ENCODE results near the gene STX7.
"Not testable (repeated sequence)": the region's sequence is repeated elsewhere in the genome, so short reads cannot be mapped to it uniquely, and the experiment has no call there.

Gene STX7, protein sequence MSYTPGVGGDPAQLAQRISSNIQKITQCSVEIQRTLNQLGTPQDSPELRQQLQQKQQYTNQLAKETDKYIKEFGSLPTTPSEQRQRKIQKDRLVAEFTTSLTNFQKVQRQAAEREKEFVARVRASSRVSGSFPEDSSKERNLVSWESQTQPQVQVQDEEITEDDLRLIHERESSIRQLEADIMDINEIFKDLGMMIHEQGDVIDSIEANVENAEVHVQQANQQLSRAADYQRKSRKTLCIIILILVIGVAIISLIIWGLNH

DNA sequence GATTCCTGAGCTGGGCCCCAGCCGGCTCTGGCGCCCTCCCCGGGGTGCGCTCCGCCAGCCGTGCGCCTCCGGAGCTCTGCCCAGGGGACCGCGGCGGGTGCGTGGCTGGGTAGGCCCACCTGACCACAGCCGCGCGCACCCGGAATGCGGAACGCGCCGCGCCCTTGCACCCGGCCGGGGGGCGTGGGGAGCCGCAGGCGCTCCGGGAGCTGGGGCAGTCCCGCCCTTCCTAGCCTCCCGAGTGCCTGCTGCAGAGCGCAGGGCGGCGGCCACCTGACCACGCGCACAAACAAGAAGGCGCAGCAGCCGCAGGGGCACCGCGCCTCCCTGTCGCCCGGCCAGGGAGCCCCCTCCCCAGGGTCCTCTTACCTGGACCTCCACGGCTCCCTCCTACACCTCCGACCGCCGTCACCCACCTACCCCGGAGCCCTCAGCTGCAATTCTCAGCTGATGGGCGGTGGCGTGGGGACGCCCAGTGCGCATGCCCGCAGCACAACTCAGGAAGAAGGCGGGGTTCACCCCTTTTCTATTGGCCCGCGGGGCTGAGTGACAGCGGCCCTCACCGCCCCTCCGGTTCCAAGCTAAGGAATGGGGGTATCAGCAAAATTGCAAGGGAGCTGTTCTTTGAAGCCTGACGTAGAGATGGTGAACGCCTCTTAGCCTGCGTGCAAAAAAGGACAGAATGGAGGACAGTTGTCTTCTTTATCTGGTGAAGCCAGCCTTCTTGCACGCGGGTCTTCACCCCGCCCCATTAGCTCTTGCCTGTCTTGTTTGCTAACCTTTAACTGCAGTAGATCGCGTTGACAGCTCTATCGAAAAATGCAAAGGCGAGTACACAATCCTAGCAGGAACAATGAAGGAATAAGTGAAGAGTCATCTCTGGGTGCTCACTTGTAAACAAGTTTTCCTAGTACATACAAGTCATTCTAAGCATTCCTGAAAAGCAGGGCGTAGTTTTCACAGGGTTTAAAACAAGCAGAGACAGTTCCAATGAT lies at the start of gene STX7:
TSS of gene STX7 (minus strand) at position 479 of the 995 bp plus-strand sequence. CDS start 9,586 bp downstream, outside the sequence.
- DNase-seq = peak; percentile 79

GRCh38 chr6:132560087-132560486 lies 47.2 kb upstream of the STX7 start:
- DNase-seq = not testable (repeated sequence)

GRCh38 chr6:132552372-132552771 lies 39.5 kb upstream of the STX7 start, which contains the start of gene TAAR8:
TSS of gene TAAR8 (plus strand) at chr6:132552672. CDS start at chr6:132552693, 21 bp downstream.
- DNase-seq = no peak

DNA sequence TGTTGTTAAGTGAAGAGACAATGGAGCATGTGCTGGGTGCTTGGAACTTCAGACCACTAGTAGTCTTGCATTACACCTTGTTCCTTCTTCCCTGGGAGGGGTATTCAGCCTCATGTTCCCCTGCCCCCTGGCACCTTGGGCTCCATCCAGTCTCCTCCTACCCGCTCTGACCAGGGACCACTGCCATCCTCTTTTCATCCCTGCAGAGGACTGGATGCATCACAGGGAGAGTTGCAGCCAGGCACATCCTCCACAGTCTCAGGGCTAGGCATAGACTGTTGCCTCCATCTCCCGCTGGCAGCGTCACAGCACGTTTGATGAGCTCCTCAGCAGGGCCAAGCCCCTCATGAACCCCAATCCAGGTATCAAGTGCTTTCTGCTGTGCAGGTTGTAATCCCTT lies 38.3 kb upstream of the STX7 start:
- no peak for DNase-seq

- DNase-seq = no peak
These were observed 36.0 kb upstream of the STX7 start for GRCh38 chr6:132548746-132549463.

DNA sequence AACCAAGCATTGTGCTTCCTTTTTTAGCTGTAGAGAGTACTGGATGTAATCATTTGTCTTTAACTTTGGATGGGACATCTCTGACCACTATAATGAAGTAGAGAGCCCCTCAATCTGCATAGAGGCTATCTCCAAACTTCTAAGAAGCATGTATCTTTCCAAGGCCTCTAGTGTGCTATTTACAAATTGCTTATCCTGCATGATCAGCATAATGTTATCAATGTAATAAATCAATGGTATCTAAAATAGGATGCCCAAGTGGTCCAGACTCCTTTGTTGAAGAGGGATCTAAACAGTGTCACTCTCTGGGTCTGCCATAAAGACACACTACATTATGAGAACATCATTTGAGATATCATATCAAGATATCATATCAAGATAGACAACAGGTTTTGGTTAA lies 31.9 kb upstream of the STX7 start:
- no peak for DNase-seq

- DNase-seq = no peak
These were observed 25.1 kb upstream of the STX7 start, which contains the start of gene TAAR9 for GRCh38 chr6:132537977-132538376. TSS of gene TAAR9 (plus strand) at chr6:132538277. CDS start at chr6:132538290, 13 bp downstream.

DNA sequence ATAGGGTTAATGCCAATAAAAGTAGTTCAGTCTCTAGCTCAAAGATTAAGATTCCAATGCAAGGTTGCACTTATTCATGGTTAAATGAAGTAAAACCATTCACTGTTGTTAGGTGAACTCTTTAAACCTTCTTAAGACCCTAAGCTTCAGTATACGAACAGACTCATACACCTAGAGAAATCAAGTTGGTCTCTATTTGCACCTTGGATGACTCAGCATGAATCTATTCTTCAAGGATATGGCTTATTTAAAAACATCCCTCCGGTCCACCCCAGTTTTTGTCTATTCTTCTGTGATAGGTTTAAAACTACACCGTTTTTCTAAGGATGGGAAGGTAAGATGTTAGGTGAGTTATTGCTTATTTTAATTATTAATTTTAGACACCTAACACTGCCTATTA lies 24.2 kb upstream of the STX7 start:
- no peak for DNase-seq

DNA sequence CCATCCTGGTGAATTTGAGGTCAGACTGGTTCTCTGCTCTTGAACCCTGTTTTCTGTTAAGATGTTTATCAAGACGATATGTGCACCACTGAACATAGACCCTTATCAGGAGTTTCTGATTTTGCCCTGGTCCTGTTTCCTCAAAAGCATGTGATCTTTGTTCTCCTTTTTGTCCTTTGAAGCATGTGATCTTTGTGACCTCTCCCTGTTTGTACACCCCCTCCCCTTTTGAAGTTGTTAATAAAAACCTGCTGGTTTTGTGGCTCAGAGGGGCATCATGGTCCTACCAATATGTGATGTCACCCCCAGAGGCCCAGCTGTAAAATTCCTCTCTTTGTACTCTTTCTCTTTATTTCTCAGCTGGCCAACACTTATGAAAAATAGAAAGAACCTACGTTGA lies 21.6 kb upstream of the STX7 start:
- DNase-seq = not testable (repeated sequence)

GRCh38 chr6:132530293-132530974 lies 17.5 kb upstream of the STX7 start:
- DNase-seq = no peak

GRCh38 chr6:132527791-132528190 lies 14.9 kb upstream of the STX7 start:
- no peak for DNase-seq

GRCh38 chr6:132526461-132526860 lies 13.5 kb upstream of the STX7 start:
- DNase-seq = no peak

DNA sequence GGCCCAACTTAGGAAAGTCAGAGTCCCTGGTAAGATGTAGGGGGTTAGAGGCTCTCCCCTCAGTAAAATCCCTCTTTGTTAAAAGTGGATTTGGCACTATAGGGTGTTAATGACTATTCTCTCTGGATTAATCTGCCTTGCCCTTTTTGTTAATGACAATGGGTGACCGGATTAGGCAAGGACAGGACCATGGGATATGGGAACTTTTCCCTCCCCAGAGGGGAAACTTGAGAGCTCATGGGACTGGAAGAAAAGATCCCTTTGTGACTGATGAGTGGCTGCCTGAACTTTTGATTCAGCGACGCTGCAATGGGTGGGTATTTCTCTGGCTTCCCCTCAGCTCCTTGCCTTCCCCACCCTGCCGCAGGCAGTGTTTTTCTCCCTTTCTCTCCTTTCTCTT lies 12.9 kb upstream of the STX7 start:
- no peak for DNase-seq

DNA sequence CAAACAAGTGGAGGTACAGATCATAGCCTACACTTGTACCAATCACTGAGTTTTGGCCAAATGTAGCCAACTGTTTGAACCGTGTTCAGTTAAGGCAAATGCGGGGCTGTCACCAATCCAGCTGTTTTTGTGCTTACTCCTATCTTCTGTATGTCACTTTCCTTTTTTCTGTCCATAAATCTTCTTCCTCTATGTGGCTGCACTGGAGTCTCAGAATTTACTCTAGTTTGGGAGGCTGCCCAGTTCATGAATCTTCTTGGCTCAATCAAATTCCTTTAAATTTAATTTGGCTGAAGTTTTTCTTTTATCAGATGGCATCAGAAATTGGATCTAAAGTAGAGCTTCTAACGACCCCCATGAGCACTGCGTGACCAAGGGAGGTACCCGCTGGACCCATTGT lies 11.7 kb upstream of the STX7 start:
- no peak for DNase-seq

- DNase-seq = no peak
These were observed 8.0 kb upstream of the STX7 start for GRCh38 chr6:132520953-132521352.

DNA sequence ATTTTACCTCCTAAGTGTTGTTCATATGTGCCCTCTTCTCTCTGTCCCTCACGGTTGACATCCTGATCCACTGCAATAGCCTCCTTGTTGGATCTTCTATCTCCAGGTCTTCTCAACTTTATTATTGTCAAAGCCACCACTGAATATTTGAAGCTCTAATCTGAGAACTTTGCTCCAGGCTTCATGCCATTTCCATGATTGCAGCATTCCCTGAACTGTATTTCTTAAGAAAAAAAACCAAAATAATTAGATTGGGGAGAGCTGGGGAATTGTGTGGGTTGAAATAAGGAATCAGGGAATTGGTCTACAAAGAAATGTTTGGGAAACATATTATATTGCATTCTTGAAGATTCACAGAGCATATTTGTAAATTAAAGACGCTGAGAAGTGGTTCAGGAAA lies 2.5 kb upstream of the STX7 start:
- no peak for DNase-seq

DNA sequence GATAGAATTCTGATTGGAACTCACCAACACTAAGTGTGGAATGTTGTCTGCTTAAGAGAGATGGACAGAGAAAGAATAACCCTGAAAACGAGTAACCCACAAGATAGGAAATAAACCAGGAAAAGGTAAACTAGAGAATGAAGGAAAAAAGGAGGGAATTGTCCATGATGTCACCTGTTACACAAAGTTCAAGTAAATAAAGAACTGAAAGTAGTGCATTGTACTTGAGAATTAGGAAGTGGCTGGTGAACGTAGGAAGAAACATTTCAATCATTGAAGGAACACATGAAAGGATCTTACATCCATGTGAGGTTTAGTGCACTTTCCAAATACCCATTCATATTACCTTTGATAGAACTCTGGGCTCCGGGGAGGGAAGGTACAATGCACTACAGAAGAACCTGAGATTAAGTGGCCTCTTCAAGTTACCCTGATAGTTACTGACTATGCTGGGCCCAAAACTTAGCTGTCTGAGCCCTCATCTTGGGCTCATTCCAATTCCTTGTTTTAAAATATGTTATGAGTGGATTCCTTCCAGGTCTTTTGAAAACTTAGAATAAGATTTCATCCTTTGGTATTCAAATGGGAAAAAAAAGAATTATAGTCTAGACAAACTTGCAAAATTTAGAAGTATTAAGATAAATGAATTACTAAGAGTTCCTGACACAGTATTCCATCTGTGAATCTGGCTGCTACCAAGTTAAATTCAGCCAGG lies 1.1 kb upstream of the STX7 start:
- no peak for DNase-seq

GRCh38 chr6:132512342-132512637 lies 626 bp downstream of the STX7 start:
- no peak for DNase-seq

GRCh38 chr6:132511831-132512220 lies 1.1 kb downstream of the STX7 start:
- no peak for DNase-seq

DNA sequence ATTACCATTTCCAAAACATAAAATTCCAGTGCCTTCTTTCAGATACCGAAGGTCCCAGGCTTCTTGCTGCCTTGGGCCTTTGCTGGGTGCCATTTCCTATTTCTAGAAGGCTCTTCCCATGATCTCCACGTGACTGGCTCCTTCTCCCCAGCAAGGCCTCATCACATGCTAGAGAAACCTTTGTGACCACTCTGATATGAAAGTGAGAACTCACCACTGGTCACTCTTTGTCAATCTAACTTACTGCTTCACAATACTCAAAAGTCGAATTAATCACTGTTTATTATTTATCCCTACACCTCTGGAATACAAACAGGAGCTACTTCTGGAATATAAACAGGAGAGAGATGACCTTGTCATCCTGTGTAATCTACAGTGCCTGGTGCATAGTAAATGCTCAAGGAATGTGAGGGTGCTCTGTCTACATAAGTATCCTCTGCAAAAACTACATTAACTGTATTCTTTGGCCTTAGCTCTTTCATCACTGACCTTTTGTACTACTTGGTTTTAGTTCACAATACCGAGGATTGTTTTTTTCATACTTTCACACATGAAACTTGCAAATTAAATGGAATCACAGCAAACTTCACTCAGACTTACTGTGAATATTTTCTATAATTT lies 1.6 kb downstream of the STX7 start:
- DNase-seq = no peak

All from KG1 (cell line).